Retina (tissue), 1 donor: ENCODE data around the gene HHAT.
"Not testable (repeated sequence)": the region's sequence is repeated elsewhere in the genome, so short reads cannot be mapped to it uniquely, and the experiment has no call there.

ENCODE experiments used
- DNase-seq: peaks from one replicate; pipeline ENCODE4 v3.0.0-alpha.2; 2016

Gene HHAT

GRCh38 chr1:210400043-210400840, 71.5 kb downstream of the HHAT start:
- DNase-seq, result peak; percentile 61

- DNase-seq, result no peak
Measured at GRCh38 chr1:210402560-210402959, 73.9 kb downstream of the HHAT start.

GRCh38 chr1:210405316-210405715, 76.6 kb downstream of the HHAT start:
- no peak for DNase-seq

GRCh38 chr1:210406341-210406740, 77.6 kb downstream of the HHAT start:
- not testable (repeated sequence) for DNase-seq

GRCh38 chr1:210407207-210407886, 78.6 kb downstream of the HHAT start:
- DNase-seq, result peak; percentile 86

- DNase-seq, result no peak
Measured at GRCh38 chr1:210407887-210408252, 79.2 kb downstream of the HHAT start.

- no peak for DNase-seq
Measured at GRCh38 chr1:210412240-210412639, 83.5 kb downstream of the HHAT start.

GRCh38 chr1:210413951-210414350, 85.2 kb downstream of the HHAT start:
- no peak for DNase-seq

- DNase-seq, result no peak
Measured at GRCh38 chr1:210415846-210416448, 87.2 kb downstream of the HHAT start.

GRCh38 chr1:210416681-210417080, 88.0 kb downstream of the HHAT start:
- DNase-seq, result no peak

GRCh38 chr1:210417881-210418280, 89.2 kb downstream of the HHAT start:
- DNase-seq, result no peak

- DNase-seq, result no peak
Measured at GRCh38 chr1:210418863-210419650, 90.4 kb downstream of the HHAT start.

- DNase-seq, result not testable (repeated sequence)
Measured at GRCh38 chr1:210426696-210427095, 98.0 kb downstream of the HHAT start.

GRCh38 chr1:210428696-210429095, 100.0 kb downstream of the HHAT start:
- no peak for DNase-seq

GRCh38 chr1:210434223-210434622, 105.5 kb downstream of the HHAT start:
- DNase-seq, result no peak

- no peak for DNase-seq
Measured at GRCh38 chr1:210437111-210437510, 108.4 kb downstream of the HHAT start.

- no peak for DNase-seq
Measured at GRCh38 chr1:210437781-210438180, 109.1 kb downstream of the HHAT start.

- no peak for DNase-seq
Measured at GRCh38 chr1:210438928-210439841, 110.5 kb downstream of the HHAT start.

GRCh38 chr1:210440081-210440480, 111.4 kb downstream of the HHAT start:
- no peak for DNase-seq

- DNase-seq, result no peak
Measured at GRCh38 chr1:210441028-210441427, 112.3 kb downstream of the HHAT start.

- DNase-seq, result no peak
Measured at GRCh38 chr1:210445485-210445884, 116.8 kb downstream of the HHAT start.

- no peak for DNase-seq
Measured at GRCh38 chr1:210445931-210446330, 117.2 kb downstream of the HHAT start.
